HTERT RPE-1 (cell line): ENCODE data around the gene SWSAP1.

Experiments used
- in situ Hi-C: fragments of 300-500 bp; cut with MboI; formaldehyde crosslinking; loops from 4 replicates; pipeline ENCODE4 v1.14.3; 2020; ENCODE audit warnings: low sequenced_read_pairs

The SWSAP1 gene

DNA sequence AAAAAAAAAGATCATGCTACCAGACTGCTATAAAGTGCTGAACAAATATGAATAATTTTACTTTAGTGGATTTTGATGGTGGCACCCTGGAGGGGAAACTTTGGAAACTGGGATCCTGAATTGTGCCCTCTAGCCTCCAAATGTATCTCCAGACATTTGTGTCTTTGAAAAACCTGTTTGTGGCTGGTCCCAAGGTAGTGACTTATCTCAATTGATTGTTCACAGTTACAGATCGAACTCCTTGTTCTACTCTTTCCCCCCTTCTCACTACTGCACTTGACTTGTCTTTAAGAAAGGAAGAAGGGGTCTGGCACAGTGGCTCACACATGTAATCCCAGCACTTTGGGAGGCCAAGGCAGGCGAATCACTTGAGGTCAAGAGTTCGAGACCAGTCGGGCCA is 34.1 kb downstream of the SWSAP1 start:
- in situ Hi-C loops, result no loop called here

DNA sequence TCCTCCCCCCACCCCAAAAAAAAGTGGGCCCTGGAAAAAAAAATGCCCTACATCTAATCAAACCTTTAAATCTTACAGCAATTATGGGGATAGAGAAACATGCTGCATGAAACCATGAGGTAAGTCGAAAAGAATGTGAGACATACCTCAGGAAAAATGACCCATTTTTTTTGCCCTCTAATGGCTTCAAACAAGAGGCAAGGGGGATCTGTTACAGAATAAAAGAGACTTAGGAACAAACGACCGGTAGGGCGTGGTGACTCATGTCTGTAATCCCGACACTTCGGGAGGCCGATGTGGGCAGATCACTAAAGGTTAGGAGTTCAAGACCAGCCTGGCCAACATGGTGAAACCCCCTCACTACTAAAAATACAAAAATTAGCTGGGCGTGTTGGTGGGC is 36.2 kb downstream of the SWSAP1 start:
- in situ Hi-C loops, result no loop called here

DNA sequence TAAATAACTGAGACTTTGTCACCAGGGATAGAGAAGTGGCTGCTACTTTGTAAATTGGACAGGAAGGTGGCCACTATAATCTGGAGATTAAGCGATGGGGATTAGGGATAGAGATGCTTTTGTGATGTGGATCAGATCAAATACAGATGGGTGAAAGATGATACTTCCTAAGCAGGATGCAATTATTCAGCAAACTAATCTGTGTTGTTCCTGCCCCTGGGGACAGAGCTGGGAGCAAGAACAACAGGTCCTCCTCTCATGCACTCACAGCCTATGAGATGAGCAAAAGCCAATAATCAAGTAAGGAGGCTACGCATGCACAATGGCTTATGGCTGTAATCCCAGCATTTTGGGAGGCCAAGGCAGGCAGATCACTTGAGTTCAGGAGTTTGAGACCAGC is 40.1 kb downstream of the SWSAP1 start:
- in situ Hi-C loops, result no loop called here

DNA sequence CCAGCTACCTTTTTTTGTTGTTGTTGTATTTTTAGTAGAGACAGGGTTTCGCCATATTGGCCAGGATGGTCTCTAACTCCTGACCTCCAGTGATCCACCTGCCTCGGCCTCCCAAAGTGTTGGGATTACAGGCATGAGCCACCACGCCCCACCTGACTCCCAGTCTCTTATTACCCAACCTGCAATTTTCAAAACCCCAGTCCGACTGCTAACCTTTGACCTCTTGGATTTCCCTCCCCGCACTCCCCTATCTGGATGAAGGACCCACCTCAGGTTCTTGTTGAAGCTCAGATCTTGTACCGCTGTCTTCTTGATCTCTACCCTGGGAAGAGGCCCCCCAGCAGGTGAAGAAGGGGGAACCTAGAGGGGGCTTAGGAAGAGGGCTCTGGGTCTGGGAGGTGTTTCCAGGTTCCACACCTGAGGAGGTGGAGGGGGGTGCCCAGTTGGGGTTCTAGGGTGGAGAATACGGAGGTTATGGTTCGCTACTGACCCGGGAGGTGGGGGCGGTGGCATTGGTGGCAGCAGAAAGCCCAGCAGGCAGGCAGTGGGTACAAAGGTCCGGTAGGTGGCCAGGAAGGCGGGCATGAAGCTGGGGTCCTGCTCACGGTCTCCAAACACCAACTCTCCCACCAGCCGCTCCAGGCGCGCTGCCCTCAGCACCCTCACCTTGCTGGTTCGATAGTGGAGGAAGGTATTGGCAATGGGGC is 42.0 kb downstream of the SWSAP1 start:
- in situ Hi-C loops, result no loop called here

DNA sequence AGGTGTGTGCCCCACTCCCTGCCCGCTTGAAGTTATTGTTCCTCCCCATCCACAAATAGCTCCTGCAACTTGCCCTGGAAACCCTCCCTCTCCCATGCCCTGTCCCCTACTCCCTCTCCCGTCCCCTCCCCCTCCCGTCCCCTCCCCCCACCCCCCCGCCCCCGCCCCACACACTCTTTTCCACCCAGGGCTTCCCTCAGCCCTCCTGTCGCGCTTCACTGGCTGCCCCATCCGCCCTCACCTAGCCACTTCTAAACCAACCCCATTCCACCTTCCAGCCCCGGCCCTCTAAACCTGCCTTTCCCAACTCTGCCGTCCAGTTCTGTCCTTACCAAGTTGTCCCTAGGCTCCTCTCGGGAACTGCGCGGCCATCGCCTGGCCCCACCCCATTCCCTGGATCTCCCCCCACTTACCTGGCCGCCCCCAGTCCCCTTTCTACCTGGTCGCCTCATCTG is 43.7 kb downstream of the SWSAP1 start:
- in situ Hi-C loops, result no loop called here

DNA sequence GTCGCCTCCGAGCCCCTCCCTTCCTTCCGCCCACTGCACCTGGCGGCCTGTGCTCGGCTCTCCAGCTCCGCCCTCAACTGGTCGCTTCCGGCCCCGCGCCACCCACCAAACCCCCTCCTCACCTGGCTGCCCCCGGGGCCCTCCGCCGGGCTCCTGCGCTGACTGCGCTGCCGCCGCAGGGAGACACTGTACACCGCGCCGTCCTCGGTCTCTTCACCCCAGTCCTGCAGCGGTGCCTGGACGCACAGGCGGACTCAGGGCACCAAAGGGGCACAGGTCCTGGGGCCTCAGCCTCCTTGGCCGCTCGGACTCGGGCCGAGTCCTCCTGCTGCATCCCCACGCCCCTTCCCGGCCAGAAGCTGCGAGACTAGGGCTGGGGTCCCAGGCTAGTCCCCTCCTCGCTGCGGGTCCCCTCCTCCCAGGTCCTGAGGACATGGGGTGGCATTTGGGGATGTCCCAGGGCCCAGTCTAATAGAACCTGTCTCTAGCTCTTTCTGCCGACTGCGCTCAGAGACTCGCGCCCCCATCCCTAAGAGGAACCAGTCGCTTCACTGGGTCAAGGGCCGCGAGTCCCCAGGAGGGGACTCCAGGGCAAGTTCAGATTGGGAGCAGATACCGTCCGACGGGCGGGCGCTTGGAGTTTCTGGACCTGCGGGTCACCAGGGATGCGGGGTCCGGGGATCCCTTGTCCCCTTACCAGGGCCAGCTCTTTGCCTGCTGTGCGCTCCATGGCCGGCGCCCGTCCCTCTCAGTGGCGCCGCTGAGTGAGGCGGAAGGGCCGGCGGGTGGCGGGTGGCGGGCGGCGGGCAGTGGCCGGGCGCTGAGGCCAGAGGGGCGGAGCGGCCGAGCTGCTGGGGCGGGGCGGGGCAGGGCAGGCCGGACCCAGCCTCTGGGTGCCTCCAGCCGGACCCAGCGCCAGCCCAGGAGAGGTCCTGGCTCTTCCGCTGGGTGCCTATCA is 44.4 kb downstream of the SWSAP1 start, which contains the start of gene RGL3:
TSS of gene RGL3 (minus strand) at position 766 of the 958 bp plus-strand sequence. CDS start at position 730, 36 bp downstream.
- in situ Hi-C loops, result no loop called here

DNA sequence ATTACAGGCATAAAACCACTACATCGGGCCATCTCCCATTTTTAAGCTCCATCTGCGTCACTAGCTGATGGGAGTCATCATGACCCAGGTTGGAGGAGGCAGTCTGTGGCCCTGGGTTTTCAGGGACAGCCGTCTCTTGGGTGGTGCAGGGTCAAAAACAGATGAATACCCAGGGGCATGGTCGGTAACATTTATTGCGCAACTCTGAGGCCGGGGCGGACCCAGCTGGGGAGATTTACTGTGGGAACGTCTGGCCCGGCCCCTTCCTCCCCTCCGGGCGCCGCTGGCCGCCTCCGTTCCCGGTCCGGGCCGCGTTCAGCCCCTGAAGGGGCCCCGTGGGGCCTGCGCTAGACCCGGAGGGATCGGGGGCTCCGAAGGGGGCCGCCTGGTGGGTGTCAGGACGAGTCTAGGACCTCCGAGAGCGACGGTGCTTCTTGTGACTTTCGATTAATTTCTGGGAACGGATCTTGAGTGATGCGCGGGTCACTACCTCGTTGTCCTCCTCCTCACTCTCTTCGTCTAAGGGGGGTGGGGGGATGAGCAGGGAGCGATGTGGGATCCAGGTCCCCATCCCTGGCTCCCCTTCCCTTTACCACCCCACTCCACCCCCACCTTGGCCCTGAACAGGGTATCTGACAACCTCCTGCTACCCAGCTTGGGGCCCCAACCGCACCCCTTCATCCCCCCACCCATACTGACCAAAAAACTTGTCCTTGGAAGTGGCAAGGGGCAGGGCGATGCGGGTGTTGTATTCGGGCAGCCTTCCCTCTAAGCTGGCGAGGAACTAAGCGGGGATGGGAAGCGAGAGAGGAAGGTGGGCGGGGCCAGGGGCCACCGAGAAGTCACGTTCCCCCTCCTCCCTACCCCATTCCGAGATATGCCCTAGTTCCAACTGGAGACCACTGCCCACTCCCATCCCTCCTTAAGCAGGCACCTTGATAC is 46.2 kb downstream of the SWSAP1 start:
- in situ Hi-C loops, result no loop called here

DNA sequence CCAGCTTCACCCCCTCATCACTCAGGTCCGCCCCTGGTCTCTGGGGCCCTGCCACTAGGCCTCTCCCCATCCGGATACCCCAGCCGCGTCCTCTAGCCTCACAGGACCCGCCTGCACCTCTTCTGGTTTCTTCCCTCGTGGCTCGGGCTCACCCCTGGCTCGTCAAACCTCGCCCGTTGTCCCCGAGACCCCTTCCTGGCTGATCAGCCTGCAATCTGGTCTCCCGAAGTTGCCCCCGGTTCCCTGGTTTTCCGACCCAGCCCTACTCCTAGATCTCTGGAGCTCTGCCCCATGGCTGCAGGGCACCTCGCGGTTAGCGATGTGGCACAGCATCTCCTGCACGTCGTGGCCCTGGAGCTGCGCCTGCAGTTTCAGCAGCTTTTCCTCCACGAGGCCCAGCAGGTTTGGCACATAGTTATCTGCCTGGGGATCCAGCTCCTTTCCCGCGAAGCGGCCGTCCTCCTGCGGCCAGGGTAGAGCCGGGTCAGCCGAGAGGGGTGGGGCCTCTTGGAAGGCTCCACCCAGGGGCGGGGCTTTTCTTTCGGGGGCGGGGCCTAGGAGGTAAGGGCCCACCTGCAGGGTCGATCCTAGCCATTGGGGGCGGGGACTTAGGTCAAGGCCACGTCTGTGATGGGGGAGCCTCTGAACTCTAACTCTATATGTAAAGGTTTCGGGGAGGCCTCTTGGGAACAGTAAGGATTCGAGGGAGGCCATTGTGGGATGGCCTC is 47.1 kb downstream of the SWSAP1 start:
- in situ Hi-C loops, result no loop called here

DNA sequence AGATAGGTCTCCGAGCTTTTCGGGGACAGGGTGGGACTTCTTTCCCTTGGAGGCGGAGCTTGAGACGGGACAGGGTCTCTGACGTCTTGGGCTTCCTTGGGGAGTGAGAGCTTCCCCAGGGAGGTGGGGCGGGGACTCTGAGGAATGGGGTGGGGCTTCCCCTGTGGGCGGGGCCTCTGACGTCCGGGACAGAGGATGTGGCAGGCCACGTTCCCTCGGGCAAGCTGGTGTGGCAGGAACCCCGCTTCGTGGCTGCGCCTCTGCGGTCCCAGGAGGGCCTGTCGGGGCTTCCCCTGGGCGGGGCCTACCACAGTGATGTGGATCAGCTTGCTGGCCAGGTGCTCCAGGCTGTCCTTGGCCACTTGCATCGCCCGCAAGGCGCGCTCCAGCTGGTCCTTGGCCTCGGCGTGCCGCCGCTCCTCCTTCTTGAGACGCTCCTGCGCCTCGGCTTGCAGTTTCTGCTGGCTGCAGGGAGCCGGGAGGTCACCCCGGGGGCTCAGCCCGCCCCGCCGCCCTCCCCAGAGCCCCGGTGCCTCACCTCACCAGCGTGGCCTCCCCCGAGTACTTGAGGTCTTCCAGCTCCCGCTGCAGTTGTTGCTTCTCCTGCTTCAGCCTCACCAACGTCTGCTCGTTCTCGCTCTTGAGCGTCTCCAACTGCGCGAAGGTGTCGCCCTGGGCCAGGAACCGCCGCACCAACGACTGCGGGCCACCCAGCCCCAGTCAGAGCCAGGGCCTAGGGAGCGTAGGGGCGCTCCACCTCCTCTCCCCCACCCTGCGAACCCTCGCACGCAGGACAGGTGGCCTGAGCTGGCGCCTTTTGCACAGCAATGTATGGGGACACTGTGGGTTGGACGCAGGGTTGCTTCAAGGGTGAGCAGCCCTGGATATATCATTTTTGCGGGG is 47.9 kb downstream of the SWSAP1 start:
- in situ Hi-C loops, result no loop called here

DNA sequence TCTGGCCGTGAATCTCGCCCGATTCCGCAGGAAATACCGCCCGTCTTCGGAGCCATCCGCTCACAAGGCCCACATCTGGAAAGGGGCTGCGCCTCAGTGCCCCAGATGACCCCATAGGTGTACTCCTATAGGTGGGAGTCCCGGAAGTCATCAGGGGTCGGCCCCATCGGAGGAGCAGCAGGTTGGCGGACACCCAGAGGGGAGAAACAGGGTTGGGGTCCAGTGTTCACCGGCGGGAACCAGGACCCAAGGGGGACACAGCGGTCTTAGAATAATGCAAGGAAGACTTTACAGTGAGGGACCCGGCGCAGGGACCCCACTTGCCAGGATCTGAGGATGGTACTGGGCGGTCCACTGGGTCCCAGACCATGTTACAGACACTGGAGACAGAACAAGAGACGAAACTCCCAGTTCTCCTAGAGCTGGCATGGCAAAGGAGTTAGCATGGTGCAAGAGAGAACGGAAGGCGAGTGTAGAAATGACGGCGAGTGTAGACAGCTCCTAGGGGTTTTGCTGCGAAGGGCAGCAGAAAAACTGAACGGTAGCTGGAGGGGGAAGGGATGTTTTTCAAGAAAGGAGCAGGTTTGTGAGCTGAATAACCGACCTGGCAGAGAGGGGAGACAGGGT is 48.8 kb downstream of the SWSAP1 start:
- in situ Hi-C loops, result no loop called here

DNA sequence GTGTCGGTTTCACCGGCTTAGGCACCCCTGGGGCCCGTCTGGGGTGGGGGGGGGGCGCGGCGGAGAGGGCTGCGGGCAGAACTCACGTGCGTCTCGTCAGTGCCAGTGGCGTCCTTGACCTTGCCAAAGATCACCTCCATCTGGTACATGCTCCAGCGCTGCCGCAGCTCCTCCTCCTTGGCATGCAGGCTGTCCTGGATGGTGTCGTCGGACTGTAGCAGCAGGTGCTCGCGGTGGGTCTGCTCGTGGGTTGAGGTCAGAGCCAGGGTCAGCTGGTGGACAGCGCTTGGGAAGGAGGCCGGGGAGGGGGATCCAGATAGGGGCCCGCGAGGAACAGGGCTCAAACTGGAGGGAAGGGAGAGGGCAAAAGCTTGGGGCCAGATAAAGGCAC is 49.3 kb downstream of the SWSAP1 start:
- in situ Hi-C loops, result no loop called here
